UCSD-AML1 (cell line): ENCODE data around the gene TGM5.
"Not testable (repeated sequence)": the region's sequence is repeated elsewhere in the genome, so short reads cannot be mapped to it uniquely, and the experiment has no call there.

ENCODE experiments used
- DNase-seq: peaks from one replicate; lab custom pipeline; 2025; ENCODE audit not compliant: unreplicated experiment; lab: John Stamatoyannopoulos, UW

TGM5 gene

GRCh38 chr15:43275740-43276562, 9.2 kb upstream of the TGM5 start:
- no peak for DNase-seq

GRCh38 chr15:43274136-43274535, 7.4 kb upstream of the TGM5 start:
- no peak for DNase-seq

- no peak for DNase-seq
These were observed 6.5 kb upstream of the TGM5 start for GRCh38 chr15:43273243-43273642.

- DNase-seq: not testable (repeated sequence)
These were observed 5.2 kb upstream of the TGM5 start for GRCh38 chr15:43271908-43272307.

GRCh38 chr15:43270676-43271306, 4.1 kb upstream of the TGM5 start:
- peak; percentile 76 for DNase-seq

- no peak for DNase-seq
These were observed 3.5 kb upstream of the TGM5 start for GRCh38 chr15:43270113-43270665.

GRCh38 chr15:43268111-43269105, 1.7 kb upstream of the TGM5 start:
- DNase-seq: peak; percentile 71

- no peak for DNase-seq
These were observed 711 bp upstream of the TGM5 start for GRCh38 chr15:43267439-43267838.

- no peak for DNase-seq
These were observed 342 bp downstream of the TGM5 start for GRCh38 chr15:43266386-43266785.

GRCh38 chr15:43260011-43260615, 6.6 kb downstream of the TGM5 start:
- no peak for DNase-seq

GRCh38 chr15:43258781-43259180, 7.9 kb downstream of the TGM5 start:
- DNase-seq: no peak

- no peak for DNase-seq
These were observed 10.4 kb downstream of the TGM5 start for GRCh38 chr15:43256341-43256740.

GRCh38 chr15:43255376-43255775, 11.4 kb downstream of the TGM5 start:
- no peak for DNase-seq

GRCh38 chr15:43253431-43254403, 13.0 kb downstream of the TGM5 start:
- no peak for DNase-seq

- DNase-seq: peak; percentile 29
These were observed 14.9 kb downstream of the TGM5 start for GRCh38 chr15:43251871-43252250.

- DNase-seq: no peak
These were observed 15.4 kb downstream of the TGM5 start for GRCh38 chr15:43251185-43251870.

GRCh38 chr15:43250785-43251184, 15.9 kb downstream of the TGM5 start:
- DNase-seq: no peak

- DNase-seq: peak; percentile 70
These were observed 17.0 kb downstream of the TGM5 start for GRCh38 chr15:43249699-43250203.

- no peak for DNase-seq
These were observed 17.5 kb downstream of the TGM5 start for GRCh38 chr15:43249236-43249635.
